ENCODE results near the gene POLD2. TPM values are rescaled to one million over a fixed set of nuclear protein-coding genes. Genes with fewer than 3 reads are reported as not detected.
"Not testable (repeated sequence)": the region's sequence is repeated elsewhere in the genome, so short reads cannot be mapped to it uniquely, and the experiment has no call there.

The POLD2 gene
- 146 and 147 TPM in 2 replicates for total RNA-seq

DNA sequence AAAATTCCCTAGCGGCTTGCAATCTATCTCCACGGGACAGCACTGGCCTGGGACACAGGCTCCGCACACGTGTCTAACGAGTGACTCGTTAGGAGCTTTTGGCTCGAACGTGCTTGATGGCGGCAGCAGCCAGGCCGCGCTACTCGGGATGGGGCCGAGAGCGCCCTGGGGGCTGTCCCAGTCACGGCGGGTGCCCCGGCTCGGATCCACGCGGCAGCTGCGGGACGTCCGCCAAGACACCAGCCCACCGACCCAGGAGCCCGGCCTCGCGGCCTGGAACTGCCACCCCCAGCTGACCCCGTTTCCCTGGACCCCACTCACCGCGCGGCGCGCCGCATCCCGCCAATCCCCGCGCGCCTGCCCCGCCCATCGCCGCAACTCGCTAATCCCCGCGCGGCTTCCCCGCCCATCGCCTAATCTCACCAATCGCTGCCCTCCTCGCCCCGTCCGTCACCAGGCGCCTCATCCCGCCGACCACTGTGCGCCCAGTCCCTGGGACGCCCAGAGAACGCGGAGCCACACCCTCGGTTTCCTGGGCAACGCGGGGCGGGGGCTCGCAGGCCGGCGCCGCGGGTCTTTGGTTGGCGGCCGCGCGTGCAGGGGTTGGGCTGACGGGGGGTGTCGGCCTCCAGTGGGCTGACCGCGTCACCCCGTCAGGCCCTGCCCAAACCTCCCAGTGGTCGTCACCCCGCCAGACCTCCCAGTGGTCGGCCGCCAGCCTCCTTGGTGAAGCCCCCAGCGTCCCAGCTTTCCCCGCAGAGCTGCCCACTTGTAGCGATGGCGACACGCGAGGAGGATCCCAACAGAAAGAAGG is at the start of gene POLD2:
Gene POLD2, minus strand, starts transcription at position 359 of the 814 bp plus-strand sequence. CDS start 1,495 bp downstream, outside the sequence.
- DNase-seq (peak; percentile 96), ATAC-seq (ENCODE audit: low read depth) (peak; percentile 98)
- Mint-ChIP-seq H3K27me3 (no peaks in the 10 kb centered on the region), H3K27ac (peak within 1 kb of the TSS; percentile 79), H3K36me3 (ENCODE audit: low read depth) (peaks cover 29% of the 10 kb centered on the region), H3K9me3 (peaks cover 8% of the 10 kb centered on the region), H3K4me1 (peaks cover 25% of the 10 kb centered on the region), H3K4me3 (peak within 1 kb of the TSS; percentile 88)
- intact Hi-C loops (cut with micrococcal nuclease) = loop anchor here (1.0 to 5.0 kb wide), 9 partner anchors 19 to 989 kb away; partner anchors contain the start of genes AEBP1, DBNL, H2AZ2 and POLM
- POLR2A ChIA-PET = interaction anchor here (0.6 to 2.4 kb wide), 14 partner anchors 9 to 759 kb away, joined by 3 to 20 read pairs (median 5); partner anchors contain the start of genes DBNL and YKT6
- CTCF ChIA-PET = interaction anchor here (1.2 to 1.6 kb wide), 3 partner anchors 23 to 74 kb away, joined by 3 to 5 read pairs (median 4); no protein-coding TSS in a partner anchor
- no peak for TF ChIP-seq CTCF (IDR thresholded peaks at IDR 0.05)

DNA sequence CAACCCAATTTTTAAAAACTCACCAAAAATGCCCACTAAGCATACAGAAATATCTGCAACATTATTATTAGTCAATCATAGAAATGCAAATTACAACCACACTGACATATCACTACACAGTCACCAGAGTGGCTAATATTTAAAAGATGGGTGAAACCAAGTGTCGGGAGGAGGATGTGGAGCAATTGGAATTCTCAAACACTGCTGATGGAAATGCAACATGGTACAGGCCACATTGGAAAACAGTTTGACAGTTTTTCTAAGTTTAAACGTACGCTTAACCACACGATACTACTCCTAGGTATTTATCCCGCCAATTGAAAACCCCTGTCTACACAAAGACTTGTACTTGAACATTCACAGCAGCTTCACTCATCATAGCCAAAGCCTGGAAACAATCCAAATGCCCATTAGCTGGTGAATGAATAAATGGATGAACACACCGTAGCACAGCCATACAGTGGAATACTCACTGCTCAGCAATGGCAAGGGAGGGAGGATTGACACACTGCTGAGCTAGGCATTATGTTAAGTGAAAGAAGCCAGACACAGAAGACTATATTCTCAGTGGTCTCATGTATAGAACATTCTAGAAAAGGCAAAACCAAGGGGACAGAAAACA is 49.6 kb upstream of the POLD2 start:
- no peak for DNase-seq
- Mint-ChIP-seq H3K27me3 (no peaks in the 10 kb centered on the region), H3K4me1 (peaks cover 9% of the 10 kb centered on the region), H3K36me3 (ENCODE audit: low read depth) (no peaks in the 10 kb centered on the region), H3K27ac (no peak overlapping the region), H3K4me3 (no peak overlapping the region), H3K9me3 (no peaks in the 10 kb centered on the region)
- no peak for TF ChIP-seq CTCF (IDR thresholded peaks at IDR 0.05)
- POLR2A ChIA-PET = no interaction called here
- intact Hi-C loops (cut with micrococcal nuclease) = no loop called here
- ATAC-seq (ENCODE audit: low read depth) = no peak
- CTCF ChIA-PET = no interaction called here

DNA sequence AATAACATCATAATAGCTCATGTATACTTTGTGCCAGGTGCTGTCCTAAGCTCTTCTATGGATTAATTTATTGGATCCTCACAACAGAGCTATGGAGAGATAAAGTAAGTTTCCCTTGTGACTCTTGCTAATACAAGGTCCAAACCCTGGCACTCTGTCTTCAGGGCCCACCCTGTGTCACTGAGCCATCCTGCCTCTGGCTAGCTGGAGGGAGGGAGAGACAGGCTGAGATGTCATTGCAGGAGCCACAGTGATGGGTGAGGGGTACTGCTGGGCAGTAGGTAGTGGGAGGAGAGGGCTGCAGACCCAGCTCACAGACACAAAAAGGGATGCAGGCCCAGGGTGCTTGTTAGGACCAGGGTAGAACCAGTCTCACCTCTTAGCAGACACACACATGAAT is 49.0 kb upstream of the POLD2 start:
- Mint-ChIP-seq H3K9me3 (no peaks in the 10 kb centered on the region), H3K4me1 (peaks cover 15% of the 10 kb centered on the region), H3K27me3 (no peaks in the 10 kb centered on the region), H3K27ac (no peak overlapping the region), H3K4me3 (no peak overlapping the region), H3K36me3 (ENCODE audit: low read depth) (no peaks in the 10 kb centered on the region)
- DNase-seq = no peak
- intact Hi-C loops (cut with micrococcal nuclease) = no loop called here
- no peak for ATAC-seq (ENCODE audit: low read depth)
- TF ChIP-seq CTCF (IDR thresholded peaks at IDR 0.05) = no peak
- ChIA-PET POLR2A (no interaction called here), CTCF (no interaction called here)

DNA sequence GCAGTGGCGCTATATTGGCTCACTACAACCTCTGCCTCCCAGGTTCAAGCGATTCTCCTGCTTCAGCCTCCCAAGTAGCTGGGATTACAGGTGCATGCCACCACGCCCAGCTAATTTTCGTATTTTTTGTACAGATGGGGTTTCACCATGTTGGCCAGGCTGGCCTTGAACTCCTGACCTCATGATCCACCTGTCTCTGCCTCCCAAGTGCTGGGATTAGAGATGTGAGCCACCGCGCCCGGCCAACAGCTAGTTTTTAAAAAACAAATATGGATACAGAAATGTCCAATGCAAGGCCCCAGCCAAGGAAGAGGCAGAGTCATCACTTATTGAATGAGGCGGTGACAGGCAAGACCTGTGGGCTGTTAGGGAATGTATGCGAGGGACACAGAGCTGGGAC is 48.6 kb upstream of the POLD2 start:
- POLR2A ChIA-PET = interaction anchor here (0.6 kb wide), 1 partner anchor 74 kb away, joined by 5 read pairs; no protein-coding TSS in a partner anchor
- H3K4me1 Mint-ChIP-seq = peaks cover 15% of the 10 kb centered on the region
- DNase-seq; H3K36me3 Mint-ChIP-seq (ENCODE audit: low read depth); H3K27me3 Mint-ChIP-seq; intact Hi-C loops (cut with micrococcal nuclease); H3K9me3 Mint-ChIP-seq; H3K4me3 Mint-ChIP-seq; CTCF ChIA-PET; ATAC-seq (ENCODE audit: low read depth); H3K27ac Mint-ChIP-seq: not testable (repeated sequence)

DNA sequence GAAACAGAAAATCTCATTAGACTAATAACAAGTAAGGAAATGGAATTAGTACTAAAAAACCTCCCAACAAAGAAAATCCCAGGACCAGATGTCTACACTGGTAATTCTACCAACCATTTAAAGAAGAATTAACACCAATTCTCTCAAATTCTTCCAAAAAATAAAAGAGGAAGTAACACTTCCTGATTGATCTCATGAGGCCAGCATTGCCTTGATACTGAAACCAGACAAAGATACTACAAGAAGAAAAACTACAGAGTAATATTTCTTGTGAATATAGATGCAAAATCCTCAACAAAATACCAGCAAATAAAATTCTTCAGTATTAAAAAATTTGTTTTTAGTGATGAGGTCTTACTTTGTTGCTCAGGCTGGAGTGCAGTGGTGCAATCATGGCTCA is 44.6 kb upstream of the POLD2 start:
- H3K4me1 Mint-ChIP-seq = peaks cover 15% of the 10 kb centered on the region
- ChIA-PET CTCF (no interaction called here), POLR2A (no interaction called here)
- ATAC-seq (ENCODE audit: low read depth) = peak; percentile 61
- intact Hi-C loops (cut with micrococcal nuclease) = loop anchor here (2.0 kb wide), 2 partner anchors 15 to 21 kb away; no protein-coding TSS in a partner anchor
- no peak overlapping the region for H3K4me3 Mint-ChIP-seq
- peaks cover 9% of the 10 kb centered on the region for H3K9me3 Mint-ChIP-seq
- TF ChIP-seq CTCF (IDR thresholded peaks at IDR 0.05) = no peak
- no peaks in the 10 kb centered on the region for H3K36me3 Mint-ChIP-seq (ENCODE audit: low read depth)
- no peak for DNase-seq
- peak overlapping the region; percentile 3 for H3K27ac Mint-ChIP-seq
- no peaks in the 10 kb centered on the region for H3K27me3 Mint-ChIP-seq
